GM18508 (cell line): ENCODE data around the gene GOLGA3.
"Not testable (repeated sequence)": the region's sequence is repeated elsewhere in the genome, so short reads cannot be mapped to it uniquely, and the experiment has no call there.

ENCODE experiments used
- ATAC-seq: cut with Tn5 transposase; IDR thresholded peaks from one replicate; pipeline ENCODE4 v1.9.1; 2021; ENCODE audit warnings: moderate number of reproducible peaks; ENCODE audit not compliant: insufficient read depth, unreplicated experiment

GOLGA3 gene

DNA sequence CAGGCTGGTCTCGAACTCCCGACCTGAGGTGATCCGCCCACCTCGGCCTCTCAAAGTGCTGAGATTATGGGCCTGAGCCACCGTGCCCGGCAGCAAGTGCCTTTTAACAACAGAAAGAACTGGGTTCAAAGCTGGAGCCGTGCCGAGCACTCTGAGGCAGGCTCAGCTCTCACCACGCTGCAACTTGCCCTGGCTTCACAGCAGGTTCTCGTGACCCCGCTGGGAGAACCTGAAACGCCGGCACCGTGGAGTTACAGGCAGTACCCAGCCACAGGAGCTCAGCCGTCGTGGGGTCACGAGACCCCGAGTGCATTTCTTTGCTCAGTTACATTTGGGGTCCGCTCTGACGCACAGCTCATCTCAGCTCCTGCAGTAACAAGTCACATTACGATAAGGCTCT, 14.4 kb downstream of the GOLGA3 start:
- no peak for ATAC-seq

GRCh38 chr12:132813443-132813842, 15.2 kb downstream of the GOLGA3 start:
- no peak for ATAC-seq

DNA sequence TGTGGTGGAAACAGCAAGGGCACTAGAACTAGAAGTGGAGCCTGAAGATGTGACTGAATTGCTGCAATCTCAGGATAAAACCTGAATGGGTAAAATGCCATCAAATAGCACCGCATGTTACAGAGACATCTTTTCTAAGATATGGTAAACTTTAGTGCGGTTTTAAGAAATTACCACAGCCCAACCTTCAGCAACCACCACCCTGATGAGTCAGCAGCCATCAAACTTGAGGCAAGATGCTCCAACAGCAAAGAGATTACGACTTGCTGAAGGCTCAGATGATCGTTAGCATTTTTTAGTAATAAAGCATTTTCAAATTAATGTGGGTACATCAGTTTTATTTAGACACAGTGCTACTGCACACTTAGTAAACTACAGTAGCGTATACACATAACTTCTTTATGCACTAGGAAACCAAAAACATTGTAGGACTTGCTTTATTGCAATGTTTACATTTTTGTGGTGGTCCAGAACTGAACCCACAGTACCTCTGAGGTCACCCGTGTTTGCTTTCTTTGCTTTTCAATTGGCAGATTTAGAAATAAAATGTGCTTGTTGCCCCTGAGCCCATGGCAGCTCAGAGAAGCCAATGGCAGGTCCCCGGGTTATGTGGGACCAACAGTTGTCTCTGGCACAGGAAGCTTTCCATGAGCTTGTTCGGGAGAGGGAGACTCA, 15.9 kb downstream of the GOLGA3 start:
- ATAC-seq, result no peak

- not testable (repeated sequence) for ATAC-seq
These were observed 19.3 kb downstream of the GOLGA3 start for GRCh38 chr12:132809391-132809790.

- no peak for ATAC-seq
These were observed 21.2 kb downstream of the GOLGA3 start for GRCh38 chr12:132807295-132808092.

DNA sequence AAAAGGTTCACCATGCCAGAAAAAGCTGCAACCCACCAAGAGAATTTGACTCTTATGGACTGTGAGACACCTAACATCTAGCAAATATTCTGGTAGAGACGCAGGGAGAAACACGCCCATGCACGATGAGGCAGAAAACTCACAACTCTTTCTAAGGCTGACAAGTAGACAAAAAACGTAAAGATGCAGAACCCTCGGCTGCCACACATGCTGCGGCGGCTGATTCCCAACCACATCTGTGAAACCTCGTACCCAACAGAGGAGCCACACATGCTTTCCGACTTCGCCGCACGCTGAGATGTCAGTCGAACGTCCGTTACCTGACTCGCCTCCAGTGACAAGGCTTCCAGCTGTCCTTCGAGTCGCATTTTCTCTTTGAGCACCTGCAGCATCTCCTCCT, 21.8 kb downstream of the GOLGA3 start:
- ATAC-seq, result no peak

- ATAC-seq, result no peak
These were observed 24.2 kb downstream of the GOLGA3 start for GRCh38 chr12:132804426-132804861.

DNA sequence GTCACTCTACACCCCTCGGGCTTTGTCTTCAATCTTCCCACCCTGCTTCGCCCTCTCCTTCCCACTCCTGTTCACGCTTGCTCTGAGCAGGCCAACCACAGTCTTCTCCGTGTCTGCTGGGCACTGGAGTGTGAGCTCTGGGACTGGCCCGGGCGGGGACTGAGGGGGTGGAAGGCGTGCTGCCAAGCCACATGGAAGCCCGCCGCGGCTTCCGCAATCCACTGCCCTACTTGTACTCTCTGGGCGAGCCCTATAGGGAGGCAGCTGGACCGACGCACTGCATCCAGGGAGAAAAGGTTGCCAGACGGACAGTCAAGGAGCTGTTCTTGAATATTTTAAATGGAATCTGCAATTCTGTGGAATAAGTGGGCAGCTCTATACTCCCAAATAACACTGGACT, 24.8 kb downstream of the GOLGA3 start:
- ATAC-seq, result no peak

GRCh38 chr12:132803125-132803524, 25.5 kb downstream of the GOLGA3 start:
- no peak for ATAC-seq

- ATAC-seq, result no peak
These were observed 26.9 kb downstream of the GOLGA3 start for GRCh38 chr12:132801741-132802140.

- ATAC-seq, result no peak
These were observed 29.8 kb downstream of the GOLGA3 start for GRCh38 chr12:132798836-132799235.

DNA sequence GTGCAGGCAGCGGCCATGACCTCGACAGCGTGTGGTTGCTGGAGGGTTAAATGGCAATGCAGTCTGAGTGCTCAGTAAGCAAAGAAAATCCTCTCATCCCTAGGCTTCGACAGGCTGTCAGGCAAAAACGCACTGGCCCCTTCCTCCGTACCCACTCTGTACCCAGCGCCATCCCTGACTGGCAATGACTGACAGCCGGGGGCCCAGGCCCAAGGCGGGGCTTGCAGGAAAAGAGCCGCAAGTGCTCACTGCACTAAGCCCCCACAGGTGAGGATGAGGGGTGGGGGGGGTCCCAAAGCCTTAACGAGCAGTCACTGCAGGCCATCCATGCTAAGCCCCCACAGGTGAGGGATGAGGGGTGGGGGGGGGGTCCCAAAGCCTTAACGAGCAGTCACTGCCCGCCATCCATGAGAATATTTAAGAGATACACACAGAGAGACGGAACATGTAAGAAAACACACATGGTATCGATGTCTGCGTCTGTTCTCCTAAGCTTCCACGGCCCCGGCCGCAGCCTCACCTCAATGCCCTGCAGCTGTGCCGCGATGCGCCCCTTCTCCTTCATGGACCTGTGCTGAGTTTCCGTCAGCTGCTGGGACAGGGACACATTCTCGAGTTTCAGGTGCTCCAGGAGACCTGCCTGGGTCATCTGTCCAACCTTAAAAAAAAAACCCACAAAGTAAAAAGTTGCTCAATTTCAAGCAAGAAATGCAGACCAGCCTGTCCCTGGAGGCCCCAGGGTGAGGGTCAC, 30.7 kb downstream of the GOLGA3 start:
- no peak for ATAC-seq

DNA sequence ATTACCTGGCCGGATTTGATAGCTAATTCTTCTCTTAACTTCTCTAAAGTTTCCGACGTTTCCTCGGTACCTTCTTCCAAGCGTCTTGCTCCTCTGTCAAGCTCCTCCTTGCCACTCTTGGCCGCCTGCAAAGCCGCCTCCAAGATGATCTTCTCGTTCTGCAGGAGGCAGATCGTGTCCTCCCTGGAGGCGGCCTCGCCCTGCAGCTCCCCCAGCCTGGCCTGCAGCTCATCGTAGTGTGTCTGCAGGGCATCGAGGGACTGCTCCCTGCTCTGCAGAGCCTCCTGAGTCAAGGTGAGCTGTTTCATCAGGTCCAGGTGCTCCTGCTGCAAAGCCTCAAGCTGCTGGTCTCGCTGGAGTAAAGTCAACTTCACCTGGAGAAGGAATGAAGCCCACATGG, 32.8 kb downstream of the GOLGA3 start:
- no peak for ATAC-seq

DNA sequence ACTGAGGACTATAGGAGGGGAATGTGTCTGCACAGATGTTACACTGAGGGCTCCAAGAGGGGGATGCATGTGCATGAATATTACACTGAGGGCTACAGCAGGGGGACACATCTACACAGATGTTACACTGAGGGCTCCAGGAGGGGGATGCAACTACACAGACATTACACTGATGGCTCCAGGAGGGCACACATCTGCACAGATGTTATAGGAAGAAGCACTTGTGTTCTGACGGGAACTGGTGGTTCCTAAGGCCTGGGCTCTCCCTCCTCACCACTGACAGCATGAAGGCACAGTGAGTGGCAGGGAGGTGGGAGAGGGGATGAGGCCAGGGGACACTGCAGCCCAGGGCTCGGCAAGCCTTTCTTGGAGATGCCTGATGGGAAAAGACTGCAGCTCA, 36.7 kb downstream of the GOLGA3 start:
- ATAC-seq, result not testable (repeated sequence)

GRCh38 chr12:132789099-132789471, 39.6 kb downstream of the GOLGA3 start:
- ATAC-seq, result no peak

DNA sequence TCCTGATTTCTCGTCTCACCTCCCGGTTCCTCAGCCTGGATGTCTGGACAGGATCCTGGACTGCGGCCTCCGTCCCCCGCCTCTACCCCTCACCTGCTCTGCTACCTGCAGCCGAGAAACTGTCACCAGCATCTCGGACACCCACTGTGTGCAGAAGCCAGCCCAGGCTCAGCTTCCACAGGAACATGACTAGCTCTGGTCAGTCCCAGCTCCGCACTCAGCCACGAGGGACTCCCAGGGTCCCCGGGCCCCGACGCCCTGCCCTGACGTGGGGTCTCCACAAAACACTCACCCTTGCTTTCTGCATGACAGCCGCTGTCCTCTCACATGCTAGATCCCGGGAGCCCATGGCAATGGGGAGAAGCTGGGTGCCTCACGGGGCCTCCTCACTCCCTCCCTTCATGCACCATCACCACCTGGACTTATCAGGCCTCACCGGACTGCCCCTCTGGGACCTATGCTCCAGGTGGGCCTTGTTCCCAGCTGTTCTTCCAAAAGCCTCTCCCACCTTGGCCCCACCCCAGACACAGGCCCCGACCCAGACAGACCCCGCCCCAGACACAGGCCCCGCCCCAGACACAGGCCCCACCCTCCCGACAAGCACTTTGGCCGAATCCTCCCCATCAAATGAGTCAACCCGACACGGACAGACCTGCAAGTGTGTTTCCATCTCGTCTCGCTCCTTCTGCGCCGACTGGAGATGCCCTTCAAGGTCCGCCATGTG, 40.1 kb downstream of the GOLGA3 start:
- no peak for ATAC-seq

- no peak for ATAC-seq
These were observed 40.8 kb downstream of the GOLGA3 start for GRCh38 chr12:132787877-132788276.

DNA sequence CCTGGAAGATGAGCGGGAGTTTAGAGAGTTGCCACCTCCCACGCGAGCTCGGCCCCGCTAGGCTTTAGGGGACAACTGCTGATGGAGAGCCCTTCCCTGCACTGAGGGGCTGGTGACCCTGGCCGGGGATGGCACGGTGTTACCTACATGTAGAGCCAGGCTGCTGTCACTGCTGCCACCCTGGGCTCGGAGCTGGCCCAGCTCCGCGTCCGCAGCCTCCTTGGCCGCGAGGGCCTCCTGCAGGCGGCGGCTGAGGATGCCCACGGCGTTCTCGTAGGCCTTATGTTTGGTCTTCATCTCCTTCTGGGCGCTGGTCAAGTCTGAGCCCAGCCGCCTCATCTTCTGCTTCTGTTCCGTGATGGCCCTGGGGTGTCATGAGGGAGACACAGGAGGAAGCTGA, 42.5 kb downstream of the GOLGA3 start:
- ATAC-seq, result no peak

GRCh38 chr12:132784580-132784979, 44.1 kb downstream of the GOLGA3 start:
- no peak for ATAC-seq

DNA sequence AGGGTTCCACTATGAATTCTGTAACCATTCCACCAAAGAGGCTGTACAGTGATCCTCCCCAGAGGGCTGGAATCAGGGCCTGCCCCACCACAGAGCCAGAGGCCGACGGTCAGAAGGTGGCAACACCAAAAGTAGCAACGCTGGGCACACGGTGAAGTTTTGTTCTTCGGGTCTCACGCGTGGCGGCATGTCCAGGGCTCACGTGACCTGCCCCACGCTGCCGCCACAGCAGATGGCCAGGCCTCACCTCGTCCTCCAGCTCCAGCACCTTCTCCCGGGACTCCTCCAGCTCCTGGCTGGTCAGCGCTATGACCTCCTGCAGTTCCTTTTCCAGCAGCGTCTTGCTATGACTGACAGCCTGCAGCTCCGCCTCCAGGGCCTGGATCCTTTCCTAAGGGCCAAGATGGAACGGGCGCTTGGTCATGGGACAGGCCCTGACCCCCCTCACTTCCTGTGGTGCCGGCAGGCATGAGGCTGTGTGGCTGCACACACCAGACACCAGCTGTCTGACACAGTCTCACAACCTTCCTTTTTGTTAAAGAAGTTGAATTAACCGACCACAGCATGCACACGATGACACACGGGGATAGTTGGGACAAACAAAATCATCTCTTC, 44.6 kb downstream of the GOLGA3 start:
- ATAC-seq, result no peak
